Right ventricle myocardium inferior (tissue), 1 donor: ENCODE measurements around the gene KRTAP10-1. TPM values are rescaled to one million over a fixed set of nuclear protein-coding genes. Genes with fewer than 3 reads are reported as not detected.
"Not testable (repeated sequence)": the region's sequence is repeated elsewhere in the genome, so short reads cannot be mapped to it uniquely, and the experiment has no call there.

Experiments used
- ATAC-seq: fragments of 200-7000 bp; cut with Tn5 transposase; one replicate; pipeline ENCODE4 v1.9.1; 2020; ENCODE audit warnings: mild to moderate bottlenecking, moderate library complexity
- DNase-seq: peaks from one replicate; pipeline ENCODE4 v3.0.0; 2021; ENCODE audit errors: missing footprints
- intact Hi-C: fragments of 100-400 bp; cut with DNase I; formaldehyde crosslinking; loops from one replicate; pipeline ENCODE4 v1.11.0; 2022
- long read RNA-seq: library from polyadenylated mRNA; unstranded; transcript quantifications from one replicate; pipeline ENCODE4 v2.0.0, GENCODE V29; 2021
- total RNA-seq: library from RNA; stranded (reverse); fragmentation: NEBNext Ultra II Directional; extraction: Animal tissue kit (Norgen Biotek cat#: 25700); gene quantifications from one replicate; pipeline ENCODE4 v1.2.1, GENCODE V29; 2021
- donor health status: DM: no; HTN: yes; CAD: no; lungs with severe emphysema.

Gene KRTAP10-1
- total RNA-seq, result not detected
- long read RNA-seq, result 0 reads

- intact Hi-C loops, result no loop called here
- DNase-seq (no peak), ATAC-seq (no peak)
Measured at GRCh38 chr21:44539991-44540666, at the start of gene KRTAP10-1. TSS of gene KRTAP10-1 (minus strand) at chr21:44540195. CDS start at chr21:44540150, 45 bp downstream.

GRCh38 chr21:44589094-44589493 lies 49.1 kb upstream of the KRTAP10-1 start:
- ATAC-seq (no peak), DNase-seq (no peak)
- intact Hi-C loops, result no loop called here

- ATAC-seq (no peak), DNase-seq (no peak)
- intact Hi-C loops, result no loop called here
Measured at GRCh38 chr21:44585892-44586291, 45.9 kb upstream of the KRTAP10-1 start.

- intact Hi-C loops, result no loop called here
- no peak for ATAC-seq
- DNase-seq, result no peak
Measured at GRCh38 chr21:44583800-44584147, 43.8 kb upstream of the KRTAP10-1 start.

- DNase-seq, result no peak
- no peak for ATAC-seq
- intact Hi-C loops, result no loop called here
Measured at GRCh38 chr21:44583089-44583799, 43.2 kb upstream of the KRTAP10-1 start.

GRCh38 chr21:44582055-44582454 lies 42.1 kb upstream of the KRTAP10-1 start:
- intact Hi-C loops, result no loop called here
- ATAC-seq (no peak), DNase-seq (no peak)

- DNase-seq (no peak), ATAC-seq (no peak)
- intact Hi-C loops, result no loop called here
Measured at GRCh38 chr21:44581158-44581557, 41.2 kb upstream of the KRTAP10-1 start.

- DNase-seq, intact Hi-C loops, ATAC-seq: not testable (repeated sequence)
Measured at GRCh38 chr21:44580231-44580821, 40.3 kb upstream of the KRTAP10-1 start, which contains the start of gene KRTAP10-5. TSS of gene KRTAP10-5 (minus strand) at chr21:44580604. CDS start at chr21:44580578, 26 bp downstream.

GRCh38 chr21:44579833-44580144 lies 39.8 kb upstream of the KRTAP10-1 start:
- DNase-seq (no peak), ATAC-seq (no peak)
- intact Hi-C loops, result no loop called here

GRCh38 chr21:44579056-44579832 lies 39.2 kb upstream of the KRTAP10-1 start:
- intact Hi-C loops, result no loop called here
- no peak for ATAC-seq
- no peak for DNase-seq

GRCh38 chr21:44578371-44579055 lies 38.5 kb upstream of the KRTAP10-1 start:
- DNase-seq, result no peak
- intact Hi-C loops, result no loop called here
- no peak for ATAC-seq

GRCh38 chr21:44576025-44576420 lies 36.0 kb upstream of the KRTAP10-1 start:
- ATAC-seq (no peak), DNase-seq (no peak)
- intact Hi-C loops, result no loop called here

GRCh38 chr21:44575307-44576024 lies 35.5 kb upstream of the KRTAP10-1 start:
- DNase-seq (no peak), ATAC-seq (no peak)
- intact Hi-C loops, result no loop called here

GRCh38 chr21:44574457-44575306 lies 34.7 kb upstream of the KRTAP10-1 start:
- intact Hi-C loops, result no loop called here
- DNase-seq (no peak), ATAC-seq (no peak)

GRCh38 chr21:44573630-44574456 lies 33.8 kb upstream of the KRTAP10-1 start, which contains the start of gene KRTAP10-4:
TSS of gene KRTAP10-4 (plus strand) at chr21:44573729. CDS start at chr21:44573759, 30 bp downstream.
- ATAC-seq, intact Hi-C loops, DNase-seq: not testable (repeated sequence)

- no peak for ATAC-seq
- intact Hi-C loops, result no loop called here
- no peak for DNase-seq
Measured at GRCh38 chr21:44572959-44573583, 33.1 kb upstream of the KRTAP10-1 start.
